Liver (tissue), 9 donors: ENCODE data around the gene ACOT6. TPM values are rescaled to one million over a fixed set of nuclear protein-coding genes. Genes with fewer than 3 reads are reported as not detected.

Experiments used
- DNase-seq: peaks from one replicate; pipeline ENCODE4 v3.0.0-alpha.2; 2017; ENCODE audit warnings: low spot score
- H3K27ac ChIP-seq, 2 donors: one replicate each; pipeline ENCODE4 v1.7.0; 2013; ENCODE audit warnings: inconsistent platforms in 2 of 2, low read length in 2 of 2, control low read depth in 1 of 2, low read depth in 1 of 2, mild to moderate bottlenecking in 1 of 2
- H3K27me3 ChIP-seq, 4 donors: one replicate each; pipeline versions ENCODE4 v1.6.1 to v1.7.0; 2013; ENCODE audit warnings: low read length in 3 of 4, inconsistent platforms in 1 of 4, mild to moderate bottlenecking in 1 of 4, moderate library complexity in 1 of 4; ENCODE audit not compliant: control insufficient read depth in 4 of 4, insufficient read depth in 4 of 4
- H3K36me3 ChIP-seq, 4 donors: one replicate each; pipeline versions ENCODE4 v1.6.1 to v1.7.0; 2013; ENCODE audit warnings: low read length in 3 of 4, mild to moderate bottlenecking in 3 of 4, low read depth in 1 of 4, moderate library complexity in 1 of 4; ENCODE audit not compliant: control insufficient read depth in 4 of 4, insufficient read depth in 3 of 4
- H3K4me1 ChIP-seq, 4 donors: one replicate each; pipeline versions ENCODE4 v1.6.1 to v1.7.0; 2013; ENCODE audit warnings: low read length in 3 of 4, mild to moderate bottlenecking in 3 of 4, moderate library complexity in 1 of 4; ENCODE audit not compliant: control insufficient read depth in 4 of 4, insufficient read depth in 4 of 4
- H3K4me3 ChIP-seq, 3 donors: one replicate each; pipeline versions ENCODE4 v1.6.1 to v1.7.0; 2013; ENCODE audit warnings: low read length in 3 of 3, control low read depth in 1 of 3, low read depth in 1 of 3, mild to moderate bottlenecking in 1 of 3
- H3K9ac ChIP-seq, 2 donors: one replicate each; pipeline ENCODE4 v1.7.0; 2013; ENCODE audit warnings: low read length in 2 of 2, mild to moderate bottlenecking in 2 of 2, moderate library complexity in 2 of 2, control low read depth in 1 of 2, low read depth in 1 of 2
- H3K9me3 ChIP-seq, 4 donors: one replicate each; pipeline versions ENCODE4 v1.6.1 to v1.7.0; 2013; ENCODE audit warnings: low read length in 3 of 4; ENCODE audit not compliant: control insufficient read depth in 4 of 4
- EGR1 ChIP-seq, 2 donors: IDR thresholded peaks; 2 replicates each; pipeline ENCODE4 v1.6.1; 2016 to 2018; ENCODE audit warnings: antibody characterized with exemption in 2 of 2, low read depth in 2 of 2
- FOXA1 ChIP-seq: IDR thresholded peaks from 2 replicates; pipeline ENCODE4 v1.6.1; 2016; ENCODE audit warnings: antibody characterized with exemption
- FOXA2 ChIP-seq: IDR thresholded peaks from 2 replicates; pipeline ENCODE4 v1.6.1; 2016; ENCODE audit warnings: antibody characterized with exemption
- GABPA ChIP-seq, 2 donors: IDR thresholded peaks in 1 of 2; conservative IDR thresholded peaks in 1 of 2; 2 replicates each; pipeline ENCODE4 v1.6.1; 2016; ENCODE audit warnings: antibody characterized with exemption in 2 of 2, mild to moderate bottlenecking in 1 of 2, moderate library complexity in 1 of 2
- HNF4A ChIP-seq, 2 donors: conservative IDR thresholded peaks; 2 replicates each; pipeline ENCODE4 v1.6.1; 2016; ENCODE audit warnings: antibody characterized with exemption in 2 of 2, mild to moderate bottlenecking in 2 of 2
- HNF4G ChIP-seq: IDR thresholded peaks from 2 replicates; pipeline ENCODE4 v1.6.1; 2016; ENCODE audit warnings: antibody characterized with exemption
- JUND ChIP-seq, 2 donors: IDR thresholded peaks; 2 replicates each; pipeline ENCODE4 v1.6.1; 2016; ENCODE audit warnings: antibody characterized with exemption in 2 of 2
- NR2F2 ChIP-seq: IDR thresholded peaks from 2 replicates; pipeline ENCODE4 v1.6.1; 2016; ENCODE audit warnings: antibody characterized with exemption
- RAD21 ChIP-seq, 2 donors: IDR thresholded peaks; 2 replicates each; pipeline ENCODE4 v1.6.1; 2016; ENCODE audit warnings: antibody characterized with exemption in 2 of 2, mild to moderate bottlenecking in 2 of 2
- REST ChIP-seq: IDR thresholded peaks from 2 replicates; pipeline ENCODE4 v1.6.1; 2016; ENCODE audit warnings: antibody characterized with exemption, mild to moderate bottlenecking
- RXRA ChIP-seq, 2 donors: IDR thresholded peaks; 2 replicates each; pipeline ENCODE4 v1.6.1; 2017 to 2018; ENCODE audit warnings: antibody characterized with exemption in 2 of 2, mild to moderate bottlenecking in 1 of 2
- SP1 ChIP-seq: IDR thresholded peaks from 2 replicates; pipeline ENCODE4 v1.6.1; 2018; ENCODE audit warnings: antibody characterized with exemption, mild to moderate bottlenecking
- TAF1 ChIP-seq: conservative IDR thresholded peaks from 2 replicates; pipeline ENCODE4 v1.6.1; 2016; ENCODE audit warnings: antibody characterized with exemption, mild to moderate bottlenecking
- YY1 ChIP-seq: IDR thresholded peaks from 2 replicates; pipeline ENCODE4 v1.6.1; 2016; ENCODE audit warnings: antibody characterized with exemption, mild to moderate bottlenecking
- ZBTB33 ChIP-seq: IDR thresholded peaks from 2 replicates; pipeline ENCODE4 v1.6.1; 2016; ENCODE audit warnings: antibody characterized with exemption
- WGBS: extraction: QIAGEN DNeasy Blood & Tissue Kit; methylation state at CpG from one replicate; pipeline ENCODE4 v1.1.7; 2013; 5-methylcytosine and 5-hydroxymethylcytosine counted together
- polyA plus RNA-seq, 2 donors: library from polyadenylated mRNA; stranded (reverse) in 1 of 2; unstranded in 1 of 2; fragments of 200-250 nt in 1 of 2; fragments of >200 nt in 1 of 2; fragmentation: Nextera tagmentation in 1 of 2; extraction: Ambion mirVana in 1 of 2; gene quantifications; one replicate each; pipeline versions ENCODE4 v1.2.1 to v1.2.3, GENCODE V29; 2013 to 2015
- total RNA-seq, 2 donors: library from RNA; depleted of rRNA; stranded (reverse); fragments of >200 nt; gene quantifications; one replicate each; pipeline ENCODE4 v1.2.3, GENCODE V29; 2014
- TF ChIP-seq, protein P1 (sequence below): fragments of 150-350 bp; IDR thresholded peaks from 2 replicates; pipeline ENCODE4 v1.5.1; 2017; ENCODE audit warnings: improper control_type of control experiment, low read depth, low read length; ENCODE audit not compliant: missing input control
- TF ChIP-seq, protein P2 (sequence below): IDR thresholded peaks from 2 replicates; pipeline ENCODE4 v1.6.1; 2016; ENCODE audit warnings: antibody characterized with exemption
- TF ChIP-seq, protein P3 (sequence below): IDR thresholded peaks from 2 replicates; pipeline ENCODE4 v1.6.1; 2016; ENCODE audit warnings: antibody characterized with exemption
- donor health status: healthy.
- donor health status: healthy.
- donor health status: healthy.
- donor health status: healthy.
- donor health status: healthy.

Gene ACOT6
- total and polyA plus RNA-seq, 4 donors, result 0.65 to 1.1 (median 1.1) TPM; not detected in 1

GRCh38 chr14:73633116-73634010 lies 21.0 kb downstream of the ACOT6 start:
- Histone ChIP-seq H3K36me3 (no peaks in the 10 kb centered on the region), H3K4me1 (peaks cover 0 to 18% (median 15%) of the 10 kb centered on the region in 4 donors), H3K27ac (peak overlapping the region; percentile 79 to 87), H3K9ac (peak overlapping the region; percentile 74 to 77), H3K9me3 (no peaks in the 10 kb centered on the region), H3K27me3 (no peaks in the 10 kb centered on the region), H3K4me3 (peak overlapping the region; percentile 56 to 63 (median 61))
- peak; percentile 67 for DNase-seq
- WGBS, result 9% methylated on average over 44 of the region's 44 CpGs
- TF ChIP-seq FOXA2 (no peak), GABPA (IDR thresholded peaks at IDR 0.05 in 1 of 2, conservative IDR thresholded peaks at IDR 0.05 in 1 of 2) (no peak), RAD21 (IDR thresholded peaks at IDR 0.05) (peak; percentile 90 to 95), YY1 (peak; percentile 52), HNF4G (no peak), EGR1 (IDR thresholded peaks at IDR 0.05; ENCODE audit: low read depth in 2 of 2) (no peak), ZBTB33 (peak; percentile 53), NR2F2 (no peak), HNF4A (conservative IDR thresholded peaks at IDR 0.05) (peak; percentile 40 to 70), REST (peak; percentile 83), TAF1 (peak; percentile 17), FOXA1 (no peak), SP1 (peak; percentile 24), RXRA (IDR thresholded peaks at IDR 0.05) (peak; percentile 76 to 89), JUND (IDR thresholded peaks at IDR 0.05) (peak in 1 of 2 donors; percentile 19)
- TF ChIP-seq, protein P1, sequence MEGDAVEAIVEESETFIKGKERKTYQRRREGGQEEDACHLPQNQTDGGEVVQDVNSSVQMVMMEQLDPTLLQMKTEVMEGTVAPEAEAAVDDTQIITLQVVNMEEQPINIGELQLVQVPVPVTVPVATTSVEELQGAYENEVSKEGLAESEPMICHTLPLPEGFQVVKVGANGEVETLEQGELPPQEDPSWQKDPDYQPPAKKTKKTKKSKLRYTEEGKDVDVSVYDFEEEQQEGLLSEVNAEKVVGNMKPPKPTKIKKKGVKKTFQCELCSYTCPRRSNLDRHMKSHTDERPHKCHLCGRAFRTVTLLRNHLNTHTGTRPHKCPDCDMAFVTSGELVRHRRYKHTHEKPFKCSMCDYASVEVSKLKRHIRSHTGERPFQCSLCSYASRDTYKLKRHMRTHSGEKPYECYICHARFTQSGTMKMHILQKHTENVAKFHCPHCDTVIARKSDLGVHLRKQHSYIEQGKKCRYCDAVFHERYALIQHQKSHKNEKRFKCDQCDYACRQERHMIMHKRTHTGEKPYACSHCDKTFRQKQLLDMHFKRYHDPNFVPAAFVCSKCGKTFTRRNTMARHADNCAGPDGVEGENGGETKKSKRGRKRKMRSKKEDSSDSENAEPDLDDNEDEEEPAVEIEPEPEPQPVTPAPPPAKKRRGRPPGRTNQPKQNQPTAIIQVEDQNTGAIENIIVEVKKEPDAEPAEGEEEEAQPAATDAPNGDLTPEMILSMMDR, result peak; percentile 93
- TF ChIP-seq, protein P2, sequence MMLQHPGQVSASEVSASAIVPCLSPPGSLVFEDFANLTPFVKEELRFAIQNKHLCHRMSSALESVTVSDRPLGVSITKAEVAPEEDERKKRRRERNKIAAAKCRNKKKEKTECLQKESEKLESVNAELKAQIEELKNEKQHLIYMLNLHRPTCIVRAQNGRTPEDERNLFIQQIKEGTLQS, result no peak
- TF ChIP-seq, protein P3, sequence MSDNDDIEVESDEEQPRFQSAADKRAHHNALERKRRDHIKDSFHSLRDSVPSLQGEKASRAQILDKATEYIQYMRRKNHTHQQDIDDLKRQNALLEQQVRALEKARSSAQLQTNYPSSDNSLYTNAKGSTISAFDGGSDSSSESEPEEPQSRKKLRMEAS, result peak; percentile 9
